ENCODE measurements around the gene TRPM4. TPM values are rescaled to one million over a fixed set of nuclear protein-coding genes. Genes with fewer than 3 reads are reported as not detected.

The TRPM4 gene
- total and polyA plus RNA-seq, 2 donors (not counting 3 experiments of a cell fraction or from before 2014, with no cell fraction given) = 17.6 to 38.9 TPM

DNA sequence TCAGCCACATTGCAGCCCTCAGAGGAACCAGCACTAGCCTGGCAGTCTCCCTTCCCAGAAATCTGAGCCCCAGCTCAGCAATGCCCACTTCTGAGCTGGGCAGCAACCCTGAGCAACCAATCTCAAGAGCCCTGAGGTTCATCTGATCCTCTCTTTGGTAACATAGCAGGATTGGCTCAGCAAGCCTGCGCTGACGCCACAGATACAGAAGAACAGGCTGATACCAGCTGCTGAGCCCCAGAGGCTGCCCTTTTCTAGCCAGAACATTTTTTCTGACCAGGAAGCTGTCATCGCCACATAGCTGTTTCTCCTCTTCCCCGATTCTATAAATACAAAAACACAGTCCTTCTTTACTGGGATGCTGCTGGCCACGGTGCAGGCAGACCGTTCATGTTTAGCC, 59.8 kb downstream of the TRPM4 start:
- H3K27ac ChIP-seq (ENCODE audit: insufficient read depth, low read depth, low read length) = no peak overlapping the region
- TF ChIP-seq EZH2 (IDR thresholded peaks at IDR 0.05; ENCODE audit: borderline replicate concordance, low read depth, low read length, severe bottlenecking) (no peak), FOS (IDR thresholded peaks at IDR 0.05; ENCODE audit: borderline replicate concordance, insufficient read depth, low read length) (no peak), POLR2A (IDR thresholded peaks at IDR 0.05; ENCODE audit: low read depth, low read length) (no peak)
- H3K4me2 ChIP-seq (ENCODE audit: insufficient read depth, low read length) = no peak overlapping the region
- BruUV-seq (replicated peaks) = no TSS peak
- H3K9ac ChIP-seq (replicated peaks; ENCODE audit: extremely low read depth, insufficient read depth, low read length) = no peak overlapping the region
- no peaks in the 10 kb centered on the region for H3K9me3 ChIP-seq (replicated peaks; ENCODE audit: control insufficient read depth, insufficient read depth, low read length)
- H3K27me3 ChIP-seq (ENCODE audit: control insufficient read depth in 2 of 2, insufficient read depth in 2 of 2, low read length in 2 of 2) = no peaks in the 10 kb centered on the region
- H4K20me1 ChIP-seq (replicated peaks; ENCODE audit: control insufficient read depth, extremely low read depth, insufficient read depth, low read length) = no peaks in the 10 kb centered on the region
- POLR2A ChIA-PET = no interaction called here
- no peaks in the 10 kb centered on the region for H3K4me1 ChIP-seq (ENCODE audit: control insufficient read depth, extremely low read depth, insufficient read depth, low read length)
- no peak for DNase-seq (ENCODE audit: low read depth, low spot score)
- H3K36me3 ChIP-seq (ENCODE audit: control insufficient read depth in 2 of 2, extremely low read depth in 1 of 2, insufficient read depth in 2 of 2, low read length in 2 of 2) = no peaks in the 10 kb centered on the region
- intact Hi-C loops (cut with micrococcal nuclease) (no loop called here), dilution Hi-C loops (cut with MboI; ENCODE audit: extremely low pct_ligation_motif_present, low sequenced_read_pairs) (no loop called here)
- FAIRE-seq = no peak
- no peaks in the 10 kb centered on the region for H3K9me1 ChIP-seq (replicated peaks; ENCODE audit: control insufficient read depth, extremely low read depth, insufficient read depth, low read length)
- CTCF ChIA-PET = interaction anchor here (1.1 to 1.8 kb wide), 5 partner anchors 8 to 120 kb away, joined by 4 to 10 read pairs (median 6); no protein-coding TSS in a partner anchor
- H2AFZ ChIP-seq (ENCODE audit: low read depth, low read length) = no peak overlapping the region
- H3K4me3 ChIP-seq (replicated peaks in 1 of 3; ENCODE audit: insufficient read depth in 1 of 3, low read depth in 1 of 3, low read length in 3 of 3) = no peak overlapping the region
- H3K79me2 ChIP-seq (ENCODE audit: control insufficient read depth, insufficient read depth, low read length) = no peaks in the 10 kb centered on the region

GRCh38 chr19:49222011-49222410, 64.4 kb downstream of the TRPM4 start:
- FAIRE-seq (no peak), DNase-seq (ENCODE audit: low read depth, low spot score) (no peak)
- ChIA-PET CTCF (interaction anchor here (0.8 to 2.6 kb wide), 6 partner anchors 14 to 222 kb away, joined by 3 to 10 read pairs (median 6); no protein-coding TSS in a partner anchor), POLR2A (no interaction called here)
- intact Hi-C loops (cut with micrococcal nuclease) (no loop called here), dilution Hi-C loops (cut with MboI; ENCODE audit: extremely low pct_ligation_motif_present, low sequenced_read_pairs) (no loop called here)
- H3K79me2 ChIP-seq (ENCODE audit: control insufficient read depth, insufficient read depth, low read length) = no peaks in the 10 kb centered on the region
- H3K27me3 ChIP-seq (ENCODE audit: control insufficient read depth in 2 of 2, insufficient read depth in 2 of 2, low read length in 2 of 2) = no peaks in the 10 kb centered on the region
- no peaks in the 10 kb centered on the region for H3K9me1 ChIP-seq (replicated peaks; ENCODE audit: control insufficient read depth, extremely low read depth, insufficient read depth, low read length)
- no peaks in the 10 kb centered on the region for H4K20me1 ChIP-seq (replicated peaks; ENCODE audit: control insufficient read depth, extremely low read depth, insufficient read depth, low read length)
- H3K4me3 ChIP-seq (replicated peaks in 1 of 3; ENCODE audit: insufficient read depth in 1 of 3, low read depth in 1 of 3, low read length in 3 of 3) = no peak overlapping the region
- no peaks in the 10 kb centered on the region for H3K9me3 ChIP-seq (replicated peaks; ENCODE audit: control insufficient read depth, insufficient read depth, low read length)
- no peak overlapping the region for H3K9ac ChIP-seq (replicated peaks; ENCODE audit: extremely low read depth, insufficient read depth, low read length)
- H3K27ac ChIP-seq (ENCODE audit: insufficient read depth, low read depth, low read length) = no peak overlapping the region
- no peak for TF ChIP-seq FOS (IDR thresholded peaks at IDR 0.05; ENCODE audit: borderline replicate concordance, insufficient read depth, low read length)
- no peak for TF ChIP-seq MYC (IDR thresholded peaks at IDR 0.05; ENCODE audit: low read depth, low read length)
- TF ChIP-seq EZH2 (IDR thresholded peaks at IDR 0.05; ENCODE audit: borderline replicate concordance, low read depth, low read length, severe bottlenecking) = no peak
- no peak for TF ChIP-seq GATA2 (IDR thresholded peaks at IDR 0.05; ENCODE audit: insufficient read depth, insufficient read length, low read depth, low read length)
- TF ChIP-seq, protein P1, sequence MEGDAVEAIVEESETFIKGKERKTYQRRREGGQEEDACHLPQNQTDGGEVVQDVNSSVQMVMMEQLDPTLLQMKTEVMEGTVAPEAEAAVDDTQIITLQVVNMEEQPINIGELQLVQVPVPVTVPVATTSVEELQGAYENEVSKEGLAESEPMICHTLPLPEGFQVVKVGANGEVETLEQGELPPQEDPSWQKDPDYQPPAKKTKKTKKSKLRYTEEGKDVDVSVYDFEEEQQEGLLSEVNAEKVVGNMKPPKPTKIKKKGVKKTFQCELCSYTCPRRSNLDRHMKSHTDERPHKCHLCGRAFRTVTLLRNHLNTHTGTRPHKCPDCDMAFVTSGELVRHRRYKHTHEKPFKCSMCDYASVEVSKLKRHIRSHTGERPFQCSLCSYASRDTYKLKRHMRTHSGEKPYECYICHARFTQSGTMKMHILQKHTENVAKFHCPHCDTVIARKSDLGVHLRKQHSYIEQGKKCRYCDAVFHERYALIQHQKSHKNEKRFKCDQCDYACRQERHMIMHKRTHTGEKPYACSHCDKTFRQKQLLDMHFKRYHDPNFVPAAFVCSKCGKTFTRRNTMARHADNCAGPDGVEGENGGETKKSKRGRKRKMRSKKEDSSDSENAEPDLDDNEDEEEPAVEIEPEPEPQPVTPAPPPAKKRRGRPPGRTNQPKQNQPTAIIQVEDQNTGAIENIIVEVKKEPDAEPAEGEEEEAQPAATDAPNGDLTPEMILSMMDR (IDR thresholded peaks at IDR 0.05; ENCODE audit: extremely low read depth in 1 of 2, insufficient read depth in 1 of 2, low read depth in 1 of 2, low read length in 2 of 2) = no peak
- no peak for TF ChIP-seq POLR2A (IDR thresholded peaks at IDR 0.05; ENCODE audit: low read depth, low read length)
- no peak for TF ChIP-seq POLR2AphosphoS5 (IDR thresholded peaks at IDR 0.05; ENCODE audit: insufficient read depth, low read depth, low read length)
- TF ChIP-seq MAX (IDR thresholded peaks at IDR 0.05; ENCODE audit: insufficient read depth, insufficient read length) = no peak
- TF ChIP-seq JUN (IDR thresholded peaks at IDR 0.05; ENCODE audit: borderline replicate concordance, insufficient read depth, insufficient read length, low read depth) = no peak
- H3K36me3 ChIP-seq (ENCODE audit: control insufficient read depth in 2 of 2, extremely low read depth in 1 of 2, insufficient read depth in 2 of 2, low read length in 2 of 2) = no peaks in the 10 kb centered on the region
- H3K4me1 ChIP-seq (ENCODE audit: control insufficient read depth, extremely low read depth, insufficient read depth, low read length) = no peaks in the 10 kb centered on the region
- H2AFZ ChIP-seq (ENCODE audit: low read depth, low read length) = no peak overlapping the region
- BruUV-seq (replicated peaks) = no TSS peak
- no peak overlapping the region for H3K4me2 ChIP-seq (ENCODE audit: insufficient read depth, low read length)

Data from endothelial cell of umbilical vein (primary cell).